Astrocyte of the spinal cord (primary cell): Measurements from ENCODE around the gene ZMAT5.

Experiments
- DNase-seq: peaks from one replicate; pipeline ENCODE4 v3.0.0; 2011; ENCODE audit warnings: low read depth, low spot score
- H3K4me3 ChIP-seq: 2 replicates; pipeline ENCODE4 v1.5.1; 2011; ENCODE audit warnings: low read depth, mild to moderate bottlenecking, low read length, moderate library complexity
- CTCF ChIP-seq: IDR thresholded peaks from 2 replicates; pipeline ENCODE4 v1.5.1; 2012; ENCODE audit warnings: low read depth, mild to moderate bottlenecking, low read length, inconsistent platforms
- in situ Hi-C: cut with HindIII; loops from 2 replicates; pipeline ENCODE4 v1.10.0; 2017; ENCODE audit warnings: low sequenced_read_pairs

ZMAT5 gene

GRCh38 chr22:29811377-29811776, 44.6 kb upstream of the ZMAT5 start:
- no peak overlapping the region for H3K4me3 ChIP-seq
- in situ Hi-C loops = no loop called here
- no peak for DNase-seq
- TF ChIP-seq CTCF = no peak

GRCh38 chr22:29810216-29810615, 43.4 kb upstream of the ZMAT5 start:
- in situ Hi-C loops = no loop called here
- DNase-seq = no peak
- TF ChIP-seq CTCF = no peak
- H3K4me3 ChIP-seq = no peak overlapping the region

GRCh38 chr22:29806196-29806595, 39.4 kb upstream of the ZMAT5 start:
- H3K4me3 ChIP-seq = no peak overlapping the region
- DNase-seq = no peak
- no peak for TF ChIP-seq CTCF
- in situ Hi-C loops = no loop called here

DNA sequence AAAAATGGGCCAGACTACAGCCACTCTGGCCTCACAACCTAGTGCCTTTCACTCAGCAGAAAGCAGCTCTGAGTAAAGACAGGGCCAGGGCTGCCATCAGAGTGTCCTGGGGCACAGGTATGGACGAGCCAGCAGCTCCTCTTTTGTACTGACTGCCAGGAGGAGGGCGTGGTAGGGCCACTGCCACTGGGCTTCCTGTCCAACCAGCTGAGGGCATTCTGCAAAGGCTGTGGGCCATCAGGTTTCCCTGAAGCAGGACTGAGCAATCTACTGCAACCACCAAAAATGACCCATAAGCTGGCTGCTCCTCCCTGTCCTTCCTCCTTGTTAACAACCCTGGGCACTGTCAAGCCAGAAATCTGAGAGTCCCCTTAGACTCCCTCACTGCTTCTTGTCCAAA, 38.2 kb upstream of the ZMAT5 start:
- no peak for DNase-seq
- H3K4me3 ChIP-seq = no peak overlapping the region
- in situ Hi-C loops = no loop called here
- no peak for TF ChIP-seq CTCF

DNA sequence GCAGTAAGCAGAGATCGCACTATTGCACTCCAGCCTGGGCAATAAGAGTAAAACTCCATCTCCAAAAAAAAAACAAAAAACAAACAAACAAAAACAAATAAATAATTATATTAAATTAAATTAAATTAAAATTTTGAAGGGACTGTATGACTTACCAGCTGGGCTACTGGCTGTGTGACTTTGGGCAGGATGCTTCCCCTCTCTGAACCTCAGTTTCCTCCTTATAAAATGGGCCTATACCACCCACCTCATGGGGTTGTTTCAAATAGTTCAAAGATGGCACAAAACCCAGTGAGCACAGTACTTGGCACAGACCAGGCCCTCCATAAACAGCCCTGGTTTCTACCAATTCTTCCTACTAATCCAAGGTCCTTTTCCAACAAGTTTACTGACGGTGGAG, 36.4 kb upstream of the ZMAT5 start:
- TF ChIP-seq CTCF = no peak
- in situ Hi-C loops = no loop called here
- no peak for DNase-seq
- no peak overlapping the region for H3K4me3 ChIP-seq

GRCh38 chr22:29801796-29802195, 35.0 kb upstream of the ZMAT5 start:
- in situ Hi-C loops = no loop called here
- no peak for DNase-seq
- no peak for TF ChIP-seq CTCF

DNA sequence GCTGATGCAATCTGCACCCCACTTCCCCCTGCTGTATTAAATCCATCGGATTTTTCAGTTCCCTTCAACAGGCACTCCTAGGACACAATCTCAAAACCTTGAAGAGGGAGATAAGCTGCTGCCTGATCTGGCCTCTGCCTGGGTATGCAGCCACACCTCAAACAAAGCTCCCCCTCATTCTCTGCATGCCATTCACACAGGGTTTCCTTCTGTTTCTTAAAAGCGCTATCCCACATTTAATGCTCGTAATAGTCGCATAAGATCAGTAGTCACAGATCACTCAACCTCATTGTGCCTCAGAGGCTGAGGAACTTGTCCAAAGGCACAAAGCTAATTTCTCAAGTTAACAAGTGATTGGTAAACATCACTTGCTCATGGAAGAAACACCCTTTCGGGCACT, 34.3 kb upstream of the ZMAT5 start:
- no peak for DNase-seq
- in situ Hi-C loops = no loop called here
- no peak for TF ChIP-seq CTCF

More at GRCh38 chr22:29801796-29802195, 35.0 kb upstream of the ZMAT5 start:
- no peak overlapping the region for H3K4me3 ChIP-seq

More for the DNA sequence above, 34.3 kb upstream of the ZMAT5 start:
- no peak overlapping the region for H3K4me3 ChIP-seq
